Chondrocyte (in vitro differentiated cells): ENCODE measurements around the gene AFDN. TPM values are rescaled to one million over a fixed set of nuclear protein-coding genes. Genes with fewer than 3 reads are reported as not detected.
"Not testable (repeated sequence)": the region's sequence is repeated elsewhere in the genome, so short reads cannot be mapped to it uniquely, and the experiment has no call there.

Experiments
- DNase-seq: peaks from one replicate; pipeline ENCODE4 v3.0.0; 2021; ENCODE audit warnings: mixed read lengths, low spot score
- H3K27ac Mint-ChIP-seq: one replicate; pipeline ENCODE4 v1.8.0; 2021; ENCODE audit warnings: mild to moderate bottlenecking, moderate library complexity, mixed read lengths; ENCODE audit not compliant: unreplicated experiment
- H3K27me3 Mint-ChIP-seq: 2 replicates; pipeline ENCODE4 v1.8.0; 2021; ENCODE audit warnings: low read depth, mixed read lengths
- H3K36me3 Mint-ChIP-seq: 2 replicates; pipeline ENCODE4 v1.8.0; 2021; ENCODE audit warnings: low read depth, mixed read lengths
- H3K4me1 Mint-ChIP-seq: 2 replicates; pipeline ENCODE4 v1.8.0; 2021; ENCODE audit warnings: low read depth, mild to moderate bottlenecking, mixed read lengths
- H3K4me3 Mint-ChIP-seq: one replicate; pipeline ENCODE4 v1.8.0; 2021; ENCODE audit warnings: mild to moderate bottlenecking, moderate library complexity, mixed read lengths; ENCODE audit not compliant: unreplicated experiment
- H3K9me3 Mint-ChIP-seq: 2 replicates; pipeline ENCODE4 v1.8.0; 2021; ENCODE audit warnings: low read depth, mixed read lengths
- total RNA-seq: library from RNA; stranded (reverse); gene quantifications from 3 replicates; pipeline ENCODE4 v1.2.1, GENCODE V29; 2021
- TF ChIP-seq, protein P1 (sequence below): fragments of 200-600 bp; sonication (generic); IDR thresholded peaks from 2 replicates; pipeline ENCODE4 v1.5.0; 2021; ENCODE audit warnings: antibody characterized with exemption, mild to moderate bottlenecking, moderate library complexity

AFDN gene
- total RNA-seq, 1 donor from 2014 or later = 45.8 TPM

GRCh38 chr6:168001029-168001332 lies 174.3 kb downstream of the AFDN start:
- no peak for DNase-seq
- H3K27ac Mint-ChIP-seq = no peak overlapping the region
- H3K4me1 Mint-ChIP-seq = no peaks in the 10 kb centered on the region
- TF ChIP-seq, protein P1, sequence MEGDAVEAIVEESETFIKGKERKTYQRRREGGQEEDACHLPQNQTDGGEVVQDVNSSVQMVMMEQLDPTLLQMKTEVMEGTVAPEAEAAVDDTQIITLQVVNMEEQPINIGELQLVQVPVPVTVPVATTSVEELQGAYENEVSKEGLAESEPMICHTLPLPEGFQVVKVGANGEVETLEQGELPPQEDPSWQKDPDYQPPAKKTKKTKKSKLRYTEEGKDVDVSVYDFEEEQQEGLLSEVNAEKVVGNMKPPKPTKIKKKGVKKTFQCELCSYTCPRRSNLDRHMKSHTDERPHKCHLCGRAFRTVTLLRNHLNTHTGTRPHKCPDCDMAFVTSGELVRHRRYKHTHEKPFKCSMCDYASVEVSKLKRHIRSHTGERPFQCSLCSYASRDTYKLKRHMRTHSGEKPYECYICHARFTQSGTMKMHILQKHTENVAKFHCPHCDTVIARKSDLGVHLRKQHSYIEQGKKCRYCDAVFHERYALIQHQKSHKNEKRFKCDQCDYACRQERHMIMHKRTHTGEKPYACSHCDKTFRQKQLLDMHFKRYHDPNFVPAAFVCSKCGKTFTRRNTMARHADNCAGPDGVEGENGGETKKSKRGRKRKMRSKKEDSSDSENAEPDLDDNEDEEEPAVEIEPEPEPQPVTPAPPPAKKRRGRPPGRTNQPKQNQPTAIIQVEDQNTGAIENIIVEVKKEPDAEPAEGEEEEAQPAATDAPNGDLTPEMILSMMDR = no peak
- H3K36me3 Mint-ChIP-seq = no peaks in the 10 kb centered on the region
- no peak overlapping the region for H3K4me3 Mint-ChIP-seq
- H3K27me3 Mint-ChIP-seq = peaks cover 29% of the 10 kb centered on the region
- no peaks in the 10 kb centered on the region for H3K9me3 Mint-ChIP-seq

- H3K9me3 Mint-ChIP-seq, H3K36me3 Mint-ChIP-seq, H3K27ac Mint-ChIP-seq, H3K4me1 Mint-ChIP-seq, DNase-seq, H3K4me3 Mint-ChIP-seq: not testable (repeated sequence)
- peaks cover 29% of the 10 kb centered on the region for H3K27me3 Mint-ChIP-seq
Measured at GRCh38 chr6:168001514-168001913, 174.8 kb downstream of the AFDN start.

DNA sequence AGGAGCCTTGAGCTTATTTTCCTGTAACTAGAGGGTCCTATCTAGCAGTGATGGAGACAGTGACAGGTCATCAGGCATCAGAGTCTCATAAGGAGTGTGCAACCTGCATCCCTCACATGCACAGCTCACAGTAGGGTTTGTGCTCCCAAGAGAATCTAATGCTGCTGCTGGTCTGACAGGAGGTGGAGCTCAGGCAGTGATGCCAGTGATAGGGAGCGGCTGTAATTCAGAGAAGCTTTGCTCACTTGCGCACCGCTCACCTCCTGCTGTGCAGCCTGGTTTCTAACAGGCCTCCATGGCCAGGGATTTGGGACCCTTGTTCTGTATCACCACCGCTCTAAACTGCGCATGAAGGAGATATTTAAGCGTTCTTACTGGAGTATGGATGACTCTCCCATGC lies 176.1 kb downstream of the AFDN start:
- Mint-ChIP-seq H3K4me3 (no peak overlapping the region), H3K4me1 (peaks cover 9% of the 10 kb centered on the region), H3K9me3 (no peaks in the 10 kb centered on the region), H3K27ac (no peak overlapping the region), H3K27me3 (peaks cover 26% of the 10 kb centered on the region), H3K36me3 (no peaks in the 10 kb centered on the region)
- no peak for DNase-seq
- TF ChIP-seq, protein P1 = no peak

DNA sequence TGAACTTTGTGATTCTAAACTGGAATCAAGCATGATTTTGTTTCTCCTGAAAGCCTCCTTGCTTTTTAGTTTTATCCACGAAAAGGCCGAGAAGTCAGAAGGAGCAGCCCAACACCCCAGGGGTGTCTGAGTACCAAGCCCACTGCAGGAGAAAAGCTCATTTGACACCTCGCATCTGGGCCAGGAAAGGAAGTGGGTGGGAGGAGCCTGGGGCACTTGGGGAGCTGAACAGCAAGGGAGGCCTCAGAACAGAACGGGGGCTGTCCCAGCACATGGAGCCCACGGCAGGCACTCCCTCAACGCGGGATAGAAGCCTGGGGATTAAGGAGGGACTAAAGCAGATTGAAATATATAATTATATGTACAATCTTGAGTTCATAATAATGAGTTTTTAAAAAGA lies 177.3 kb downstream of the AFDN start:
- peaks cover 19% of the 10 kb centered on the region for H3K27me3 Mint-ChIP-seq
- peaks cover 10% of the 10 kb centered on the region for H3K9me3 Mint-ChIP-seq
- H3K4me3 Mint-ChIP-seq = no peak overlapping the region

GRCh38 chr6:168004945-168005344 lies 178.2 kb downstream of the AFDN start:
- H3K4me1 Mint-ChIP-seq = peaks cover 15% of the 10 kb centered on the region

More for the DNA sequence above, 177.3 kb downstream of the AFDN start:
- peaks cover 2% of the 10 kb centered on the region for H3K36me3 Mint-ChIP-seq
- no peak for DNase-seq
- H3K27ac Mint-ChIP-seq = no peak overlapping the region
- peaks cover 15% of the 10 kb centered on the region for H3K4me1 Mint-ChIP-seq
- TF ChIP-seq, protein P1 = no peak

GRCh38 chr6:168005796-168006195 lies 179.1 kb downstream of the AFDN start:
- peaks cover 16% of the 10 kb centered on the region for H3K27me3 Mint-ChIP-seq
- H3K27ac Mint-ChIP-seq = no peak overlapping the region
- H3K4me1 Mint-ChIP-seq = peaks cover 15% of the 10 kb centered on the region
- H3K36me3 Mint-ChIP-seq = peaks cover 10% of the 10 kb centered on the region
- no peak overlapping the region for H3K4me3 Mint-ChIP-seq
- H3K9me3 Mint-ChIP-seq = peaks cover 26% of the 10 kb centered on the region
- TF ChIP-seq, protein P1 = no peak
- DNase-seq = no peak

More at GRCh38 chr6:168004945-168005344, 178.2 kb downstream of the AFDN start:
- Mint-ChIP-seq H3K27ac (no peak overlapping the region), H3K27me3 (peaks cover 19% of the 10 kb centered on the region), H3K9me3 (peaks cover 18% of the 10 kb centered on the region), H3K36me3 (peaks cover 5% of the 10 kb centered on the region), H3K4me3 (no peak overlapping the region)
- DNase-seq = no peak
- TF ChIP-seq, protein P1 = no peak
